Dermis blood vessel endothelial cell (primary cell): ENCODE measurements around the gene KLHL5. TPM values are rescaled to one million over a fixed set of nuclear protein-coding genes. Genes with fewer than 3 reads are reported as not detected.
A peak's percentile ranks its signal among the peaks of the same experiment; 100 is the strongest.

Experiments used
- DNase-seq: peaks from one replicate; pipeline ENCODE4 v3.0.0; 2010
- total RNA-seq: library from RNA; depleted of rRNA; stranded (reverse); fragments of >200 nt; gene quantifications from 2 replicates; pipeline ENCODE4 v1.2.3, GENCODE V29; 2014

The KLHL5 gene
- total RNA-seq, 1 donor from 2014 or later, result 131 TPM

- DNase-seq, result peak; percentile 51
Measured at GRCh38 chr4:39044956-39045826, 16.8 kb upstream of the KLHL5 start.

- peak; percentile 44 for DNase-seq
Measured at GRCh38 chr4:39045827-39046221, 16.2 kb upstream of the KLHL5 start.

GRCh38 chr4:39046249-39046648, 15.8 kb upstream of the KLHL5 start:
- no peak for DNase-seq

- DNase-seq, result no peak
Measured at GRCh38 chr4:39047681-39048080, 14.4 kb upstream of the KLHL5 start.

- DNase-seq, result peak; percentile 62
Measured at GRCh38 chr4:39048311-39048710, 13.7 kb upstream of the KLHL5 start.

GRCh38 chr4:39050590-39050989, 11.4 kb upstream of the KLHL5 start:
- DNase-seq, result no peak

GRCh38 chr4:39051492-39051891, 10.5 kb upstream of the KLHL5 start:
- no peak for DNase-seq

- DNase-seq, result no peak
Measured at GRCh38 chr4:39053983-39054382, 8.0 kb upstream of the KLHL5 start.

GRCh38 chr4:39054497-39054896, 7.5 kb upstream of the KLHL5 start:
- DNase-seq, result no peak

GRCh38 chr4:39056023-39056422, 6.0 kb upstream of the KLHL5 start:
- DNase-seq, result no peak

GRCh38 chr4:39061457-39061856, 575 bp upstream of the KLHL5 start:
- DNase-seq, result peak; percentile 15

- DNase-seq, result no peak
Measured at GRCh38 chr4:39062770-39063097, 702 bp downstream of the KLHL5 start.

- no peak for DNase-seq
Measured at GRCh38 chr4:39063430-39063829, 1.4 kb downstream of the KLHL5 start.

GRCh38 chr4:39066371-39066770, 4.3 kb downstream of the KLHL5 start:
- no peak for DNase-seq

- DNase-seq, result no peak
Measured at GRCh38 chr4:39067031-39067430, 5.0 kb downstream of the KLHL5 start.

GRCh38 chr4:39067451-39067850, 5.4 kb downstream of the KLHL5 start:
- no peak for DNase-seq

GRCh38 chr4:39068907-39069306, 6.9 kb downstream of the KLHL5 start:
- peak; percentile 51 for DNase-seq

- DNase-seq, result no peak
Measured at GRCh38 chr4:39078829-39079228, 16.8 kb downstream of the KLHL5 start.

- DNase-seq, result peak; percentile 84
Measured at GRCh38 chr4:39083164-39083563, 21.1 kb downstream of the KLHL5 start.

GRCh38 chr4:39085891-39086290, 23.9 kb downstream of the KLHL5 start:
- no peak for DNase-seq

- no peak for DNase-seq
Measured at GRCh38 chr4:39096847-39097246, 34.8 kb downstream of the KLHL5 start.

- no peak for DNase-seq
Measured at GRCh38 chr4:39097290-39097689, 35.3 kb downstream of the KLHL5 start.

- peak; percentile 34 for DNase-seq
Measured at GRCh38 chr4:39102297-39102696, 40.3 kb downstream of the KLHL5 start.

GRCh38 chr4:39103291-39103690, 41.3 kb downstream of the KLHL5 start:
- DNase-seq, result no peak

GRCh38 chr4:39104255-39104654, 42.2 kb downstream of the KLHL5 start:
- no peak for DNase-seq
